MM.1S (cell line): ENCODE data around the gene CROCC2.

Experiments used
- DNase-seq: peaks from one replicate; pipeline ENCODE4 v3.0.0-alpha.2; 2015
- H2AFZ ChIP-seq: fragments of 300-600 bp; sonication (generic); 2 replicates; pipeline ENCODE4 v1.6.0; 2016; ENCODE audit warnings: antibody characterized with exemption, low read length
- H3F3A ChIP-seq: fragments of 300-600 bp; sonication (generic); 2 replicates; pipeline ENCODE4 v1.6.1; 2016; ENCODE audit warnings: mild to moderate bottlenecking, antibody characterized with exemption, low read length, moderate library complexity, mixed read lengths; ENCODE audit not compliant: insufficient read depth
- H3K27ac ChIP-seq: fragments of 300-600 bp; sonication (generic); 2 replicates; pipeline ENCODE4 v1.5.1; 2016; ENCODE audit warnings: mild to moderate bottlenecking, low read length
- H3K27me3 ChIP-seq: fragments of 300-600 bp; sonication (generic); replicated peaks from 2 replicates; pipeline ENCODE4 v1.6.0; 2016; ENCODE audit warnings: low read length; ENCODE audit not compliant: insufficient read depth
- H3K36me3 ChIP-seq: fragments of 300-600 bp; sonication (generic); replicated peaks from 2 replicates; pipeline ENCODE4 v1.6.1; 2016; ENCODE audit warnings: mild to moderate bottlenecking, low read length, mixed read lengths; ENCODE audit not compliant: insufficient read depth
- H3K4me1 ChIP-seq: fragments of 300-600 bp; sonication (generic); 2 replicates; pipeline ENCODE4 v1.6.1; 2016; ENCODE audit warnings: low read length, mixed read lengths
- H3K4me2 ChIP-seq: fragments of 300-600 bp; sonication (generic); 2 replicates; pipeline ENCODE4 v1.6.0; 2016; ENCODE audit warnings: low read depth, low read length
- H3K4me3 ChIP-seq: fragments of 300-600 bp; sonication (generic); 2 replicates; pipeline ENCODE4 v1.5.1; 2016; ENCODE audit warnings: low read length, mixed read lengths
- H3K79me2 ChIP-seq: fragments of 300-600 bp; sonication (generic); 2 replicates; pipeline ENCODE4 v1.6.1; 2016; ENCODE audit warnings: mixed run types, low read length, mixed read lengths
- H3K9ac ChIP-seq: fragments of 300-600 bp; sonication (generic); 2 replicates; pipeline ENCODE4 v1.6.1; 2016; ENCODE audit warnings: low read length, mixed read lengths
- H3K9me2 ChIP-seq: fragments of 300-600 bp; sonication (generic); replicated peaks from 2 replicates; pipeline ENCODE4 v1.6.1; 2016; ENCODE audit warnings: mild to moderate bottlenecking, low read length, mixed read lengths; ENCODE audit not compliant: insufficient read depth
- H3K9me3 ChIP-seq: fragments of 300-600 bp; sonication (generic); replicated peaks from 2 replicates; pipeline ENCODE4 v1.6.1; 2016; ENCODE audit warnings: mild to moderate bottlenecking, low read length, mixed read lengths; ENCODE audit not compliant: insufficient read depth
- H4K20me1 ChIP-seq: fragments of 300-600 bp; sonication (generic); 2 replicates; pipeline ENCODE4 v1.6.1; 2016; ENCODE audit warnings: mild to moderate bottlenecking, low read length, moderate library complexity, mixed read lengths; ENCODE audit not compliant: insufficient read depth
- EZH2 ChIP-seq: fragments of 300-600 bp; sonication (generic); optimal IDR thresholded peaks from 2 replicates; pipeline ENCODE3; 2017; ENCODE audit warnings: low read depth, mild to moderate bottlenecking, antibody characterized with exemption, low read length, mixed read lengths
- EZH2phosphoT487 ChIP-seq: fragments of 300-600 bp; sonication (generic); IDR thresholded peaks from 2 replicates; pipeline ENCODE4 v1.6.1; 2018; ENCODE audit warnings: antibody characterized with exemption, low read length
- TF ChIP-seq, protein P1 (sequence below): fragments of 300-600 bp; sonication (generic); IDR thresholded peaks from 2 replicates; pipeline ENCODE4 v1.5.1; 2016; ENCODE audit warnings: antibody characterized with exemption, low read length, mixed read lengths

CROCC2 gene

DNA sequence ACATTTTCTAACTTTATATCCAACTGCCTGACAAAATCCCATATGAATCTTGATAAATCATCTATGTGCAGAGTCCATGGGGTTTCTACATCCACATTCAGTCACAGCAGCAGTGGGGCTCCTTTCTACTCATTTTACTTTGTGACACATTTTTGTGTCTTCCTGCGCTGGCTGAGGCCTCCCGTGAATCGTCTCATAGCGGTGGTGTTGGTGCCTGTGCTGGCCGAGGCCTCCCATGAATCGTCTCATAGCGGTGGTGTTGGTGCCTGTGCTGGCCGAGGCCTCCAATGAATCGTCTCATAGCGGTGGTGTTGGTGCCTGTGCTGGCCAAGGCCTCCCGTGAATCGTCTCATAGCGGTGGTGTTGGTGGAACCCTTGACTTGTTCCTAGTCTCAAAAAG, 109.3 kb downstream of the CROCC2 start:
- no peak for DNase-seq
- H3K27me3 ChIP-seq, result peaks cover 30% of the 10 kb centered on the region
- TF ChIP-seq EZH2, result no peak
- no peak for TF ChIP-seq EZH2phosphoT487
- TF ChIP-seq, protein P1, sequence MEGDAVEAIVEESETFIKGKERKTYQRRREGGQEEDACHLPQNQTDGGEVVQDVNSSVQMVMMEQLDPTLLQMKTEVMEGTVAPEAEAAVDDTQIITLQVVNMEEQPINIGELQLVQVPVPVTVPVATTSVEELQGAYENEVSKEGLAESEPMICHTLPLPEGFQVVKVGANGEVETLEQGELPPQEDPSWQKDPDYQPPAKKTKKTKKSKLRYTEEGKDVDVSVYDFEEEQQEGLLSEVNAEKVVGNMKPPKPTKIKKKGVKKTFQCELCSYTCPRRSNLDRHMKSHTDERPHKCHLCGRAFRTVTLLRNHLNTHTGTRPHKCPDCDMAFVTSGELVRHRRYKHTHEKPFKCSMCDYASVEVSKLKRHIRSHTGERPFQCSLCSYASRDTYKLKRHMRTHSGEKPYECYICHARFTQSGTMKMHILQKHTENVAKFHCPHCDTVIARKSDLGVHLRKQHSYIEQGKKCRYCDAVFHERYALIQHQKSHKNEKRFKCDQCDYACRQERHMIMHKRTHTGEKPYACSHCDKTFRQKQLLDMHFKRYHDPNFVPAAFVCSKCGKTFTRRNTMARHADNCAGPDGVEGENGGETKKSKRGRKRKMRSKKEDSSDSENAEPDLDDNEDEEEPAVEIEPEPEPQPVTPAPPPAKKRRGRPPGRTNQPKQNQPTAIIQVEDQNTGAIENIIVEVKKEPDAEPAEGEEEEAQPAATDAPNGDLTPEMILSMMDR, result no peak

DNA sequence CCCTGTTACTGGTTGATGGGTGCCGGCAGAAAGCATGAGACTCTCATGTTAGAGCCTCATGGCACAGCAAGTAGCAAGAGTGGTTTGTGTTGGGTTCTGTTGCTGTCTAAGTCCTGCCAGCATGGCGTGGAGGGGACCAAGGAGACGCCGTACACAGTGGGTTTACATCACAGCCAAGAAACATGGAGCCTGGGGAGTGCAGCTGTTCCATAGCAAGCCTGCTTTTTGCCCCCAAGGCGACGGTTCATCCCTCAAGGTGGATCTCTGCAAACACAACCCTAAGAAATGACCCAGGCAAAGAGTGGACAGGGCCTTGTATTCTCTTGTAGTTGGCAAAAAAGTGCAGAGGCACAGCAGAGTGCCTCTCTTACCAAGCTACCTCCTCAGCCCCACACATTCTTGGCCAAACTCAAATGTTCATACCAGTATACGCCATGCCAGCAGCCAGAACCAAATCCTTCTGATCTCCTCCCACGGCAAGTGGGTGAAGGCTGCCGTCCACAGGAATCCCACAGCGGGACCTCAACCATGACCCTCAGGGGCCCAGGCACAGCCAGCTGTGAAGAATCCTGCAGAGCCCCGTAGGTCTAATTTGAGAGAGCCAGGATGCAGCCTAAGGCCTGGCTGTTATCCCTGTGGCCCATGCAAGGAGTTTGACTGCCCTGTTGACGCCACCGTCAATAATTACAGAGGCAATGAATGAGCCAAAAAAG, 111.2 kb downstream of the CROCC2 start:
- H3K9me2 ChIP-seq, result no peaks in the 10 kb centered on the region
- H3K79me2 ChIP-seq, result no peaks in the 10 kb centered on the region
- no peak for DNase-seq
- no peaks in the 10 kb centered on the region for H3K36me3 ChIP-seq
- H2AFZ ChIP-seq, result no peak overlapping the region
- no peak overlapping the region for H3K27ac ChIP-seq
- no peak overlapping the region for H3K4me3 ChIP-seq
- no peak overlapping the region for H3K4me2 ChIP-seq
- H3K27me3 ChIP-seq, result peaks cover 33% of the 10 kb centered on the region
- no peaks in the 10 kb centered on the region for H3K9me3 ChIP-seq
- TF ChIP-seq EZH2phosphoT487 (no peak), EZH2 (no peak)
- H3K9ac ChIP-seq, result no peak overlapping the region
- no peaks in the 10 kb centered on the region for H3F3A ChIP-seq
- no peaks in the 10 kb centered on the region for H3K4me1 ChIP-seq
- H4K20me1 ChIP-seq, result no peaks in the 10 kb centered on the region

More for the DNA sequence above, 109.3 kb downstream of the CROCC2 start:
- no peak overlapping the region for H2AFZ ChIP-seq
- H3K27ac ChIP-seq, result no peak overlapping the region
- H3K9ac ChIP-seq, result no peak overlapping the region
- no peaks in the 10 kb centered on the region for H3F3A ChIP-seq
- no peaks in the 10 kb centered on the region for H3K36me3 ChIP-seq
- no peak overlapping the region for H3K4me3 ChIP-seq
- no peak overlapping the region for H3K4me2 ChIP-seq
- no peaks in the 10 kb centered on the region for H4K20me1 ChIP-seq
- no peaks in the 10 kb centered on the region for H3K9me3 ChIP-seq
- no peaks in the 10 kb centered on the region for H3K9me2 ChIP-seq
- no peaks in the 10 kb centered on the region for H3K4me1 ChIP-seq
- H3K79me2 ChIP-seq, result no peaks in the 10 kb centered on the region

DNA sequence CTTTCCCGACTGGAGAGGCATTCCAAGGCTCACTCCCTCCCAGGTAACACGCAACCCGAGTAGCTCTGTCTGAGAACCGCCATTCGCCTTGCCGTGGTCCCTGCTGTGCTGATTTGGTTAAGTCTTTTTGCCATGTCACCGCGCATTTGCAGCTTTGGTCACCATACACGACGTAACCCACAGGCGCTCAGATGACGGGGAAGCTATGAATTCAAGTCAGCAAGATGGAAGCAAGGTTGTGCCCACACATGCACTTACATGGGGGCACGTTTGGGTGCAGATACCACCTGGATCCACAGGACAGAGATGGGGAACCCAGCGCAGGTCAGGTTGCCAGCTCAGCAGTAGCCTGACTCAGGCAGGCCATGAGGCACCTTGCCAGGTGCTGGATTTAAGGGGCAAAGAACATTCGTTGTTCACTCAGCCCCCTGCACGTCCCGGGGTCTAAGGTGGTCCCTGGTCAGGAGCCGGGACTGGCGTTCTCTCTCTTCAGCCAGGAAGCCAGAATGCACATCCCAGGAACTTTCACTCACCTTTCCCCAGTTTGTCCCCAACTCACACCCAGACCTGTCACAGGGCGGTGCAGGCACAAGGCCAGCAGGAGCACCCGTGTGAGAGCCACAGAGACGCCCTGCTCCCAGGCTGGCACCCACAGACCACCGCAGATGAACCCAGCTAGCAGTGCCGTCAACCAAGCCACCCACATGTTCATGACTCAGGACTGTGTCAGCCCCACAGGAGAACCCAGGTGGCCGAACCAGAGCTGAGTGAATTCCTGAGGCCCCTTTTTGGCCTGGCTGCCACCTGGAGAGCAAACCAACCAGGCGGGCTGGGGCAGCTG, 112.1 kb downstream of the CROCC2 start:
- Histone ChIP-seq H3K4me3 (no peak overlapping the region), H2AFZ (no peak overlapping the region), H3K4me2 (no peak overlapping the region), H3K27ac (no peak overlapping the region), H4K20me1 (no peaks in the 10 kb centered on the region), H3K9me2 (no peaks in the 10 kb centered on the region), H3K9me3 (no peaks in the 10 kb centered on the region), H3K36me3 (no peaks in the 10 kb centered on the region), H3F3A (no peaks in the 10 kb centered on the region), H3K9ac (no peak overlapping the region), H3K4me1 (no peaks in the 10 kb centered on the region), H3K27me3 (peaks cover 35% of the 10 kb centered on the region), H3K79me2 (no peaks in the 10 kb centered on the region)
- TF ChIP-seq EZH2phosphoT487 (no peak), EZH2 (no peak)
- TF ChIP-seq, protein P1, result no peak
- no peak for DNase-seq
